CD4-positive, alpha-beta T cell treated with Interferon alpha-2 for 1 hour (primary cell): ENCODE measurements around the gene SLC38A8.

Source experiments
- DNase-seq, 2 donors: peaks; one replicate each; pipeline ENCODE4 v3.0.0-alpha.2; 2020 to 2022

SLC38A8 gene

DNA sequence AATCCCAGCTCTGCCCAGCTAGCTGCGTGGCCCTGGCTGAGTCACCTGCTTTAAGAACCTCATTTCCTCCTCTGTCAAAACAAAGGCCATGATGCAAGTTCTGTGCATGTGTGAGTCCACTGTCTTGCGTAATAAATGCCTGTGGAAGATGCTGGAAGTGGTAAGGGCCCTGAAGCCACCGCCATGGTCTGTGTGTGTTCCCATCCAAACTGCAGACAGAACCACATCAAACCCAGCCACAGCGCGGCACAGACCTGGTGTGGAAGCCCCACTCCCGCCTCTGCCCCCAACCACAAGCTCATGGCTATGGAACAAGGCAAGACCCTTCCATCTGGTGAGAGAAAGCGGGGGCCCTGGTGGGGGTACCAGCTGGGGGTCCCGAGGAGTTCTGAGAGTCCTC lies 48.5 kb downstream of the SLC38A8 start:
- DNase-seq: peak in 1 of 2 donors; percentile 50

DNA sequence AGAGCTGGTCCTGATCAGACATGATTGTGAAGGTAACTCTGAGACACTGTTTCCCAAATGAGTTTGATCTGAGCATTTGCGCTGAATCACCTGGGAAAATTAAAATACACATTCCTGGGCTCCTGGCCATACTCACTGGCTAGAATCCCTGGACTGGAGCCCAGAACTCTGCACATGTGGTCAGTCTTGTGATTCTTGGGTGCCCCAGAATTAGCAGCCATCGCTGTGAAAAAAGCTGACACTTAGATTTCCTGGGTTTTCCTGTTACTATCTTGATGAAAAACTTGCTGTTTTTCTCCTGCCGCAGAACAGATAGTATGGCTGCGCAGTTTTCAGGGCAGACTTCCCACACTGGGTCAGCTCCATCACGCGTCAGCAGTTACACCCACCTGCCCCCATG lies 50.0 kb downstream of the SLC38A8 start:
- DNase-seq: no peak

DNA sequence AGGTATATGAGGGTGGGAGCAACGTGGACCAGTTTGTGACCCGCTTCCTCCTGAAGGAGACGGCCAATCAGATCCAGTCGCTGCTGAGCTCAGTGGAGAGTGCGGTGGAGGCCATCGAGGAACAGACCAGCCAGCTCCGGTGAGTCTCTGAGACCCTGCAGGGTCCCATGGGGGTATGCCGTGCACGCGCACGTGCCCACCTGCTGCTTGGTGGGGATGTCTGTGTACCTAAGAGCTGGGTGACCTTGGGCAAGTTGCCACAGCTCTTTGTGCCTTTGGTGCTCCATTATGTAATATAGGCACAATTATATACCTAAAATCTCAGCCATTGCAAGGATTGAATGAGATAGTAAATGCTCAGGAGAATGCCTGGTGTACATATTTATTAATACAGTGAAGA lies 52.1 kb downstream of the SLC38A8 start:
- DNase-seq: no peak

DNA sequence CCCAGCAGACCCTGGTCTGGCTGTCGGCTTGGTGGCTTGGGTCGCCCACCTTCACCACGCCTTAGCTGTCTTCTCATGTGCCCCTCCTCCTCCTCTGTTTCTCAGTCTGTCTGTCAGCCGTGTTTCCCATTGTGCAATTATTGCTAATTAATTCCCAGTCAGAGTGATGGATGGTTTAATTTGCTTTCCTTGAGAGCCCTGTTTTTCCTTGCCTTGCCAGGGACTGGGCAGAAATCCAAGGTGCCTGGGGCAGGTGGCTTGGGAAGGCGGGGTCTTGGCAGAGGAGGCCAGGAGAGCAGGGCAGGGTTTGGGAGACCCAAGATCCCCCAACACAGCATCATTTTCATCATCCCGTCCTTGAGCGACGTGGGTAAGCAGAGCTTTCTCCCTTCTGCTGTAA lies 53.3 kb downstream of the SLC38A8 start:
- DNase-seq: no peak

DNA sequence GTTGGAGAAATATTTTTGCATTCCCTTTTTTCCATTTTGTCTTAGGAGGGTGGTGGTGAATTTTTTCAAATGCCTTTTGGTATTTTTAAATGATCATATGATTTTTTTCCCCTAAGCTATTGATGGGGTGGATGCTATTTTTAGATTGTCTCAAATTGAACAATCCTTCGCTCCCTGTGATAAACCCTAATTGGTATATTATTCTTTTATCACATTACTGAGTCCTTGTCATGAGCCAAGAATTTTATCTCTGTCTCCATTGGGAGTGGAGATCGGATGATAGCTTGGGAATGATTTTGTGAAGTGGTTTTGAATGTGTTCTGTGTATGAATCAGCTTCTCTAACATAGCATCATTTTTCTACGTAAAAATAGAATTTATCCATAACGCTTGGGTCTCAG lies 59.1 kb downstream of the SLC38A8 start:
- no peak for DNase-seq

DNA sequence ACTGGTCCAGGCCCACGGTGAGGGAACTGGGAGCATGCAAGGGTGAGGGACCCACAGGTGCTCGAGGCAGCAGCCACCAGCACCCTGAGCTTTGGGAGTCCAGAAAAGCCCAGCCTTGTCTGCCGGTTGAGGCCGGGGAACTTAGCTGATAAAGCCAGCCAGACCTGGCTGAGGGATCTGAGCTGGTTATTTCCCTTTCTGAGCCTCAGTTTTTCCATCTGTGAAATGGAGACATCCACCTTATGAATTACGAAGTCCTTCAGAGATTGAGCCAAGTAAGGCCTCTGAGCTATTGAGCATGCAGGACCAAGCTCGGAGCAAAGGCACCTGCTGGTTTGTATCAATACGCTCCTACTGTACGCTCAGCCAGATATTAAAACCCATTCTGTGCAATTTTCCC lies 60.8 kb downstream of the SLC38A8 start:
- no peak for DNase-seq

DNA sequence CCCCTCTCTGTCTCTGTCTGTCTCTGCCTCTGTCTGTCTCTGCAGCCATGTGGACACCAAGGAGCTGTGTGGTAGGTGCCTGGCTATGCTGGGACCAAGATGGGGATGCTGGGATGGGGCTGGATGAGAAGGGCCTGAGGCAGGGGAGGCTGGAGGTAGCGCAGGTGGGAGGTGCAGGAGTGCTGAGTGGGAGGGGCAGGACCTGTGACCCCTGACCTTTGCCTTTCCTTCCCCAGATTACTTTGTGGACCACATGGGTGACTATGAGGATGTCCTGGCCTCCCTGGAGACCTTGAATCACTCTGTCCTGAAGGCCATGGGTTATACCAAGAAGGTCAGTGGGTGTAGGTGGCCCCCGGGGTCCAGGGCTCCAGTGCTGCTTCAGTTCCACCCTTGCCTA lies 61.8 kb downstream of the SLC38A8 start:
- no peak for DNase-seq

DNA sequence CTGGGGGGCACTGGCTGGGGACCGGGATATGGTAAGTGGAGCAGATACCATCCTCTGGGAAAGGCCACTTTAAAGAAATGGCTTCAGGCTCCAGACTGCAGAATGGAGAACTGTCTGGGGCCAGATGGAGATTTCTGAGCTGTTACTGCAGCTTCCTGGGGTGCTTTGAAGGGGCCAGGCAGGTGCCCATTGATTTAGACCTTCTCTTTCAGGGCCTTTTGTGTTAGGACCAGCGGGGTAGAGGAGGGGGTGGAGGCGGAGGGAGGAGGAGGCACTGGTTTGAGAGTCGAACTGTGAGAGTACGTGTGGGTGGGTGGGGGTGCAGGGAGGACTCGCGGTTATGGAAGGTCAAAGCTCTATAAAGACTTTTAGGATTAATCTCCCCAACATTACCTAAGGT lies 63.2 kb downstream of the SLC38A8 start:
- DNase-seq: no peak

DNA sequence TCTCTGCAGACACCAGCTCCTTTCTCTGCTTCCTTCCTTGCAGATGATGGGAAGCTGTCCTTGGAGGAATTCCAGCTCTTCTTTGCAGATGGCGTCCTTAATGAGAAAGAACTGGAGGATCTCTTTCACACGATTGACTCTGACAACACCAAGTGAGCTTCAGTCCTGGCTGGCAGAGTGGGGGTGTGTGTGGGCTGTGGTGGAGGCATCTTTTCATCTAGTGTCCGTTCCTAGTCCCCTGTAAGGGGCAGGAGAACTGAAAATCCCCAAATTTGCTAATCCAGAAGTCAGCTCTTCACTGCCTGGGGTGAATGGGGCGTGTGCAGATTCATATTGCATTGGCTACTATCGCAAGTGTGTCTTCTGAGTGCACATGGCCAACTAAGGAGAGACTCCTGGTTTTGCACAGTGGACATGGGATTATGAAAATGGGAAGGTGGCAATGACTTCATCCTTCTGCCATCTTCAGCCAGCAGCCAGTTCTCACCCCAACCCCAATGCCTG lies 64.1 kb downstream of the SLC38A8 start:
- no peak for DNase-seq

DNA sequence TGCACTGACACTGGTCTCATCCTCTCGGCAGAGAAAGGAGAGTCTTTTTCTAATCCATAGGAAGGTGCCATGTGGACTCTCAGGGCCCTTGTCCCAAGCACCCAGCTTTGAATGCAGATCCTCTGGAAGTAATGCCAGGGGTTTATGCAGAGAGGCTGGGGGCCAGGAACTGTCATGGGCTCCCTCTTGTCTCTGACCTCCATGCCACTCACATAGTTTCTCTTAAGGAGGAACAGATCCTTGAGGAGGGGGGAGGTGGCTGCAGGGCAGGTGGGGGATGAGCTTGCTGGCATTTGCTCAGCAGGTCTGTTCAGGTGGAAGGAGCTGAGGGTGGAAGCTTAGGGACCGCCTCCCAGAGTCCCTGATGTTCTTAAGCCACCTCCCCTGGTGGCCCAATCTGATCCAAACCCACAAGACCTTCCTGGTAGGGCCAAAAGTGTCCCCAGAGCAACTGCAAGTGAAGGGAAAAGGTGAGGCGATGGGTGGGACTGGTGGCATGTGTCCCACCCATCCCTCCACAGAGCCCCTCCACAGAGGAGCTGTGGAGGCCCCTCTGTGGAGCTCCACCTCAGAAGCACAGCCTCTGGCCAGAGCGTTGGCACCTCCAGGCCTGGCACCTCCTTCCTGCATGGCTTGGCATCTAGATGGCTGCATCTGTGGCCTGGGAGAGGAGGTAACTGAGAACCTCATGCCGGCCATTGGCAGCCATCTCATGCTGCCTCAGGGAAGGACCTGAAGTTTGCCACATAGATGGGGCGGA lies 65.4 kb downstream of the SLC38A8 start:
- DNase-seq: no peak

DNA sequence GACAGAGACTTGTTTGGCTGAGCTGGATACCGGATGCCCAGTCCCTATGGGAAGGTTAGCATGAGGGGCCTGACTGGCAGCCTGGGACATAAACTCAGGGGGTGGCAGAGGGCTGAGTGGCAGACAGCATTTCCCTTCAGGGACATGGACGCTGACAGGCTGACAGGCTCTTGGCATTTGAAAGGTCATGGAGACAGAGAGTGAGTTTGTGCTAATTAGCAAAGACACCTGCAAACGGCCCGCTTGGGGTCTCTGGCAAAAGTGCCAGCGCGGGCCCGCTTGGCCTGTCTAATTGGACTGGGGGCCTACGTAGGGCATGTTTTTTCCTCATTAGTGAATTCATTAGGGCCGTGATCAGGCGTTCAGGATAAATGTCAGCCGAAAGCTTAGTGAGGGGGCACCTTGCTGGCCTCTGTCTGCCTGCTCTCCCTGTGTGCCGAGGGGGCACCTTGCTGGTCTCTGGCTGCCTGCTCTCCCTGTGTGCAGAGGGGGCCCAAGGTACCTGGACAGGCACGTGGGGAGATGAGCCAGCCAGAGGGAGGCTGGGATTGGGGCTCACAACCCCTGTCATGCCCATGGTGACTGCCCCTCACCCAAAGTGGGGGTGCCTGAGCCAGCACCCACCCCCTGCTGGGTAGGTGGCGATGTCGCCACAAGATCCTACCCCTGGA lies 66.9 kb downstream of the SLC38A8 start:
- DNase-seq: no peak

DNA sequence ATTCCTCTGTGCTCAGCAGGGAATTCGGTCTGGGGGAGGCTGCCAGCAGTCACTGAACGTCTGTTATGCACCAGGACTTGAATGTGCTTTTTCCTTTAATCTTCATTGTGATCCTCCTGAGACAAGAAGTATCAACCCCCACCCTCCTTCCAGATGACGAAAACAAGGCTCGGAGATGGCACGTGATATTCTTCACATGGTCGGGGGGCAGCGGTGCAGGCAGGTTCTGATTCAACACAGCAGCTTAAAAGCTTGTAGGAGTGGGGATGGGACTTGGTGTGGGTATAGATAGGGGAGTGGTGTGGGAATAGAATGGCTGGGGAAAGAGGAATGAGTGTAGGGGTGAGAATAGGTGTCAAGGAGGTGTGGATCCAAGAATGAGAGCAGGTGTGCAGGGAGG lies 68.1 kb downstream of the SLC38A8 start:
- DNase-seq: no peak

DNA sequence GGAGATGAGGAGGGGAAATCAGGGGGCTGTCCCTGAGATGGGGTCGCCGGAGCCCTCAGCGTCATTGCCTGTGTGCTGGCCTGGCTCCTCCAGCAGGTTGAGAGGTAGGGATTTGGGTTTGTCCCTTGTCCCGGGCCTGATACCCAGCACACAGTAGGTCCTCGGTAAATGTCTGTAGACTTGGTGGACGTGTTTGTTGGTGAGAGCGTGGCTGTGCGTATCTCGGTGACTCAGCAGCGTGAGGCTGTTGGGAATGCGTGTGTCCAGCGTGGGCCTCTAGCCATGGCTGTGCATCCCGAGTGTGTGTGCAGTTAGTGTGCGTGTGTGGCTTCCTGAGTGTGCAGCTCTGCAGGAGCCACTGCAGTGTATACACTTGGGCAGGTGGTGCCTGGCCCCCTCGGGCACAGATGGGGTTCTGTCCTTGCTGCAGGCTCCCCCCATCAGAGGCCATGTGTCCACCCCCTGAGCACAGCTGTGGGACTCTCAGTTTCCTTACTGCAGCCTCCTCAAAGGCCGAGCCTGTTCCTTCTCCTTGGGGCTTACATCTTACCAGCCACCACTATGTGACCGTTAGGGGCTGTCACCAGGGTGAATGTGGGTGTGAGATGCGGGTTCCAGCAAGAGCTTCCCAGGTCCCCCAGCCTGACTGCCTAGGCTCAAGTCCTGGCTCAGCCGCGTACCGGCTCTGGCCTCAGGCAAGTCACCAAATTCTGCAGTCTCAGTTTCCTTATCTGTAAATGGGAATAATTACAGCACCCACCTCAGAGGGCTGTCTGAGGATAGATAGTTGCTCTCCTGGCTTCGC lies 68.8 kb downstream of the SLC38A8 start:
- no peak for DNase-seq

DNA sequence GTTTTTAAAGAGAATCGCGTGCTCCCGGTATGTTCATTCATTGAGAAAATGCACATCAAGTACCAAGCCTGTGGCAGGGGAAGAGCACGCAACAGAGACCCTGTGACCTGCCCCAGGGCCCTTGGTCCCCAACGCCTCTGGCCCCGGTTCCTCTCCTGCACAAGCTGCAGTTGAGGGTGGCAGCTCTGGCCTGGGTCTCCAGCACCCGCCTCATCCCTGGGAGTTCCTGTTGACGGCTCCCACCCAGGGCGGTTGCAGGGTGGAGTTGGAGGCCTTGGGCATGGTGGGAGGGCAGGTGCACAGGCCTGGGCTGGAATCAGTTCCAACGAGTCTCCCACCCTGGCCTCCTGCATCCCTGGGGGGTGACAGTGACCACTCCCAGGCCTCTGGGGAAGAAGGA lies 69.5 kb downstream of the SLC38A8 start:
- DNase-seq: no peak

DNA sequence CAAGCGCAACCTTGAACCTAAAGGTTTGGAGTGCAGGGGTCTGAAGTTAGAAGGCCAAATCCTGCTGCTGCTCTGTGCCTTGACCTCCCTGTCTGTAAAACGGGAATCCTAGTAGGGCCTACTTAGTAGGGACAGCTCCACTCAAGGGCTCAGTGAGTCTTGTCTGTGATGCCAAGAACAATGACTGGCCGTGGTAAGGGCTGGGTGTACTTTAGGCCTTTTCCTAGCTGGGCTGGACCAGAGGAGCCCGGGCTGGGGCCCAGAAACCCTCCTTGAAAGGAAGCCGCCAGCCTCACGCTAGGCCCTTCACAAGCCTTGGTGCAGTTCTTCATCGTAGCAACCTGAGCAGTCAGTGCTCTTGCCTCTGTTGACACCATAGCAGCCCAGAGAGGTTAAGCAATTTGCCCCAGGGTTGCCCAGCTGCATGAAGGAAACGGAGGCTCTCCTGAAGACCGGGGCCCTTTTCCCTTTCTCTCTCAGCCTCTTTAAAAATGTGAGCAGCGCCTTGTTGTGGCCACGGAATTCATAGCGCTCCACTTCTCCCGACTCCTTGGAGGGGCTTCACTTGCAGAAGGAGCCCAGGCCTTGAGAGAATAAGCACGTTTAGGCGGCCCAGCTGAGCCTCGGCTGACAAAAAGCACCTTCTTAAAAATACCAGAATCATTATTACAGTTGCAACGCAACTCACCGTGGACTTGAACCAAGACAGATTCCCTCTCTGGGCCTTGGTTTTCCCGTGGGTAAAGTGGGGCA lies 70.2 kb downstream of the SLC38A8 start:
- no peak for DNase-seq

DNA sequence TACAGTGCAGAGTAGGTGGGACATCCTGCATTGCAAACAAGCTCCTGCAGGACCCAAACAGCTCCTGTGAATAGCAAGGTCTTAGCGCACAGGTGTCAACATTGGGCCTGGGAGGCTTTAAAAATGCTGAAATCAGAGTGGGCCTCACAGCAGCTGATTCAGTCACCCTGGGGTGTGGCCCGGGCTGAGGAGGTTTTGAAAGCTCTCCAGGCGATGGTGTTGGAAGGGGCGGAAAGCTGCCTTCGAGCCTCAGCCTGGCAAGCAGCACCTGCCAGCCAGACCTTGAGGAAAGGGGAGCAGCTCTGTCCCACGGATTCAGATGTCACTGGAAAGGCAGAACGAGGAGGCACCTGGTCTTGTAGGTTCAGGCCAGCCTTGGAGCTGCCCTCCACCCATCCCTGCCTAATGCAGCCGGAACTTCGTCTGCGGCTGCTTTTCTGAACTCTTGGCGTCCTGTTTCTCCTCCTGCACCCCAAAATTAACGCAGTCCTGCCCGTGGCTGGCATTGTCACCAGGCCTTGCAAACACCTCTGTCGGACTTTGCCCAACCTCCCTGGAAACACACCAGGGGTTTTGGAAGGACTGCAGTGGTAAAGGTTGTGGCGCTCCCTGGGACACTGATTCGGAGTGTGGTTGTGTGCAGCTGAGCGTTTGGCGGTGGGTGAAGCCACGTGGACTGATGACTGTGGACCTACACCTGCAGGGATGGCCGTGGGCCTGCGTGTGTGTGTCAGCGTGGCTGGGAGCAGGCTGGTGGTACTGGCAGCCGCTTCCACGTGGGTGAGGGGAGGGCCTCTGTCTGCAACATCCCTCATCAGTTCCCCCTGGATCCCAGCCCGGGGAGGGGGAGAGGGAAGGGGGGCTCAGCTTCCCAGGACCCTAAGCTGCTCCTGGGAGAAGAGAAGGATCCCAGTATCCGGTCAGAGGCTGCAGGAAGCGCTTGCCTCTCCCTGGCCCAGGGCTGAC lies 71.1 kb downstream of the SLC38A8 start:
- no peak for DNase-seq

DNA sequence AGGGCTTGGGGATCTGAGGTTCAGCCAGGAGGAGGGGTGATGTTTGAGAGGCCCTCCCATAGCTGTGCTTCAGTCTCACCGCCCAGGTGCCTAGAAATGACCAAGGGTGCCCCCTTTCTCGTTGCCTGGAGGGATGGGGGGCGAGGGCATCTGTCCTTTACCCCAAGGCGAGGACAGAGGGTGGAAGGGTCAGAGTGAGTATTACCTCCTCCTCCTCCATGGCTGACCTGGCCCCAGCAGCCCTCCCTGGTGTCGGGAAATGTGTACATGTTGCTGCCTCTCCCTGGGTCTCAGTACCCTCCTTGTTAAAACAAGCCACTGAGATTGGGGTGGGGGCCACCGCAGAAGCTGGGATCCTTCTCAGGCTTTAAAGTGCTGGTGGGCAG lies 72.2 kb downstream of the SLC38A8 start:
- DNase-seq: no peak

DNA sequence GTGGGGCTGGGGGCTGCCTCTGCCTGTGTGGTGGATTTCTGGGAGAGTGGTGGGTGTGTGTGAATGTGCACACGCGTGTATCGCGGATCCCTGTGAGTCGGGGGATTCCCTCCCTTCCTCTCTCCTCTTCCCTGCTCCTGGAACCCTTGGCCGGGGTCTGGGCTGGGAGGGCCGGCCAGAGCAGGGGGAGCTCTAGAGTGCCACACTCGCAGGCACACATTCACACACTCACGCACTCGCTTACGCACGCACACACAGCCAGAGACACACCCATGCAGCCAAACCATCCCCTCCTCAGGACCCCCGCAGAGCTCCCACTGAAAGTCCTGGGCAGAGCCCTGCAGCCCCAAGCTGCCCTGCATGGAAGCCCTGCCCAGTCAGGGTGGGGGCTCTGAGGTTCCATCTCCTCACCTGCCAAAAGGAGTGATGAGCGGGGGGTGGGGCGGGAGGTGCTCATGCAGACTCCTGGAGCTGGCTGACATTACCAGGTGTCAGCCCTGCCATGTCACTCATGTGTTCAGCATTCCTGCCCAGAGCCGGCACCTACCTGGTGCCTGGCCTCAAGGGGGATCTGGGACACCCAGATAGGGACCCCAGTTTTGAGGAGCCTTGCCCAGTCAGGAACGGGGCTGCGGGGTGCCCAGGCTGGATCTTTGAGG lies 72.7 kb downstream of the SLC38A8 start:
- no peak for DNase-seq

DNA sequence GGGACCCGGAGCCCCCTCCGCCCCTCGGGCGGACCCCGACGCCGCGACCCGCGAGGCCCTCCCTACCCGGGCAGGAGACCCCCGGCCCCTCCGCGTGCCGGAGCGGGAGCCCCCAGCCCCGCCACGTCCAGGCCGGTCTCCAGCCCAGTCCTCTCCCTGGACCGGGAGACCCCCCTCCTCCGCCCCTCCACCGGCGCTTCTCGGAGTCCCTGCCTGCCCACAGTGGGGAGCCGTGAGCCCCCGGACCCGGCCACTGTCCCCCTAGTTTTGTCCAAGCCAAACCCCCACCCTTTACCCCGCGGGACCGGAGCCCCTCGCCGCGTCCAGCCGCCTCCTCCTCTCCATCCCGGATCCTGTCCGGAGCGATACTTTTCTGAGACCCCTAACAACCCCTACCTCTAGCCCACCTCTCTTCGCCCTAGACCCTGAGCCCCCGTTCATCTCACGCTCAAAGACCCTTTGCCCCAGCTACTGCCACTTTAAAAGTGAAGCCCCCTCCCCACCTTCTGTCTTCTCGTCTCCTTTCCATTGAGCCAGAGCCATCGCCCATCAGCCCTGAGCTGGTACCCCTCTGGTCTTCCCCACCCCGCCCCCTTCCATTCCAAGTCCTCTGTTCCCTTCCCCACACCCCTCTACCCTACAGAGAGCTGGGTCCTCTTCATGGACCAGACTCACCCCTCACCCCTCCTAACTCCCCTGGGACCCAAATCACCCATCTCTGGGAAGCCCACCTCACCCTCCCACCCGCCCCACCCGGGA lies 73.5 kb downstream of the SLC38A8 start:
- DNase-seq: no peak

DNA sequence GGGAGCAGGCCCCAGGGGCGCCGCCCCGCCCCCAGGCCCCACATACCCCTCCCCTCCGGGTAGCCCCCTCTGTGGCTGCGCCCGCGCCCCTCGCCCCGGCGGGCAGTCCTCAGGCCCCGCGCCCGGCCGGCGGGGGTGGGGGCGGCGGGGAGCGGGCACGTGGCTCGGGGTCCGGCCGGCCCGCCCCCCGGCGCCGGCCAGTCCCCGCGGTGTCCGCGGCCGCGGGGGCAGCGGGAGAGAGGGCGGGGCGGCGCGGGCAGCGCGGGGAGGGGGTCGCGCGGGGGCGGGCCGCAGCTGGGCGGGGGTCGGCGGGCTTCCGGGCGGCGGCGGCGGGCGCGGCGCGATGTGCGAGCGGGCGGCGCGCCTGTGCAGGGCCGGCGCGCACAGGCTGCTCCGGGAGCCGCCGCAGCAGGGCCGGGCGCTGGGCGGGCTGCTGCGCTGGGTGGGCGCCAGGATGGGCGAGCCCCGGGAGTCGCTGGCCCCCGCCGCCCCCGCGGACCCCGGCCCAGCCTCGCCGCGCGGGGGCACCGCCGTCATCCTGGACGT lies 74.2 kb downstream of the SLC38A8 start:
- no peak for DNase-seq
